Thymus (tissue), 14 donors: ENCODE measurements around the gene CFAP299. TPM values are rescaled to one million over a fixed set of nuclear protein-coding genes. Genes with fewer than 3 reads are reported as not detected.
A peak's percentile ranks its signal among the peaks of the same experiment; 100 is the strongest.
"Not testable (repeated sequence)": the region's sequence is repeated elsewhere in the genome, so short reads cannot be mapped to it uniquely, and the experiment has no call there.

ENCODE experiments used
- DNase-seq, 9 donors: peaks; one replicate each; pipeline ENCODE4 v3.0.0-alpha.2; 2013; ENCODE audit warnings: low spot score in 9 of 9, low read depth in 6 of 9, missing footprints in 1 of 9
- H3K27ac ChIP-seq, 2 donors: one replicate each; pipeline ENCODE4 v1.5.1; 2013; ENCODE audit warnings: control low read depth in 1 of 2, low read depth in 1 of 2, low read length in 1 of 2, mild to moderate bottlenecking in 1 of 2, moderate library complexity in 1 of 2
- H3K27me3 ChIP-seq, 2 donors: one replicate each; pipeline ENCODE4 v1.5.1; 2013; ENCODE audit warnings: low read length in 1 of 2; ENCODE audit not compliant: control insufficient read depth in 2 of 2, insufficient read depth in 1 of 2
- H3K36me3 ChIP-seq, 2 donors: one replicate each; pipeline ENCODE4 v1.5.1; 2013; ENCODE audit warnings: low read length in 1 of 2, mild to moderate bottlenecking in 1 of 2, moderate library complexity in 1 of 2; ENCODE audit not compliant: control insufficient read depth in 2 of 2, insufficient read depth in 2 of 2
- H3K4me1 ChIP-seq, 2 donors: one replicate each; pipeline ENCODE4 v1.5.1; 2013; ENCODE audit warnings: low read length in 2 of 2; ENCODE audit not compliant: control insufficient read depth in 2 of 2, insufficient read depth in 2 of 2
- H3K4me3 ChIP-seq, 2 donors: one replicate each; pipeline ENCODE4 v1.5.1; 2013; ENCODE audit warnings: low read length in 2 of 2, control low read depth in 1 of 2, mild to moderate bottlenecking in 1 of 2
- H3K9me3 ChIP-seq, 2 donors: one replicate each; pipeline ENCODE4 v1.5.1; 2013; ENCODE audit warnings: low read length in 1 of 2, mild to moderate bottlenecking in 1 of 2; ENCODE audit not compliant: control insufficient read depth in 2 of 2, insufficient read depth in 1 of 2
- WGBS: extraction: QIAGEN DNeasy Blood & Tissue Kit; methylation state at CpG from one replicate; pipeline ENCODE4 v1.1.7; 2013; 5-methylcytosine and 5-hydroxymethylcytosine counted together
- long read RNA-seq, 10 donors: transcript quantifications; one replicate each; lab custom pipeline, GENCODE V29; 2026
- polyA plus RNA-seq: library from polyadenylated mRNA; stranded (reverse); fragments of 200-250 nt; gene quantifications from one replicate; pipeline ENCODE4 v1.2.3, GENCODE V29; 2013
- total RNA-seq: library from RNA; stranded (reverse); fragments of 120-200 nt; gene quantifications from one replicate; pipeline ENCODE4 v1.2.4, GENCODE V29; 2013
- donor health status: healthy.

The CFAP299 gene
- 1.0 TPM for total RNA-seq
- 0.18 TPM for polyA plus RNA-seq
- long read RNA-seq, donor 1 = 0 reads
- long read RNA-seq, donor 2 = 0 reads
- long read RNA-seq, donor 3, partial matches to known transcripts = 0 of 1 reads
- long read RNA-seq, donor 3, other reads (novel, unspliced or antisense) = 0 of 1 reads
- long read RNA-seq, donor 4 = 0 reads
- long read RNA-seq, donor 5 = 0 reads
- long read RNA-seq, donor 6, partial matches to known transcripts = 0 of 1 reads
- long read RNA-seq, donor 6, other reads (novel, unspliced or antisense) = 0 of 1 reads
- long read RNA-seq, donor 7 = 0 reads
- long read RNA-seq, donor 8 = 0 reads
- long read RNA-seq, donor 9 = 0 reads
- long read RNA-seq, donor 10 = 0 reads

- no peak within 1 kb of the TSS for H3K27ac ChIP-seq
- peaks cover 0 to 15% of the 10 kb centered on the region in 2 donors for H3K27me3 ChIP-seq
- no peaks in the 10 kb centered on the region for H3K36me3 ChIP-seq
- H3K4me1 ChIP-seq = peaks cover 6 to 12% of the 10 kb centered on the region in 2 donors
- peak within 1 kb of the TSS; percentile 51 to 62 for H3K4me3 ChIP-seq
- DNase-seq = peak; percentile 61 to 92 (median 75)
- H3K9me3 ChIP-seq = no peaks in the 10 kb centered on the region
- WGBS = under 1% methylated on average over 49 of the region's 49 CpGs
Observed at GRCh38 chr4:80335554-80336358, at the start of gene CFAP299. Gene CFAP299, plus strand, starts transcription at chr4:80335730.

- WGBS = 87% methylated on average over 7 of the region's 7 CpGs
- no peaks in the 10 kb centered on the region for H3K9me3 ChIP-seq
- peaks cover 0 to 2% of the 10 kb centered on the region in 2 donors for H3K27me3 ChIP-seq
- no peaks in the 10 kb centered on the region for H3K36me3 ChIP-seq
- no peaks in the 10 kb centered on the region for H3K4me1 ChIP-seq
- no peak for DNase-seq
- H3K4me3 ChIP-seq = no peak overlapping the region
- no peak overlapping the region for H3K27ac ChIP-seq
Observed at GRCh38 chr4:80286451-80286850, 49.1 kb upstream of the CFAP299 start.

GRCh38 chr4:80290665-80291064, 44.9 kb upstream of the CFAP299 start:
- H3K27me3 ChIP-seq, H3K27ac ChIP-seq, H3K4me1 ChIP-seq, DNase-seq, H3K36me3 ChIP-seq, H3K4me3 ChIP-seq, H3K9me3 ChIP-seq: not testable (repeated sequence)
- 98% methylated on average over 2 of the region's 2 CpGs for WGBS

GRCh38 chr4:80294206-80294605, 41.3 kb upstream of the CFAP299 start:
- Histone ChIP-seq H3K4me3 (no peak overlapping the region), H3K27me3 (no peaks in the 10 kb centered on the region), H3K36me3 (no peaks in the 10 kb centered on the region), H3K27ac (no peak overlapping the region), H3K4me1 (no peaks in the 10 kb centered on the region), H3K9me3 (no peaks in the 10 kb centered on the region)
- 95% methylated on average over 2 of the region's 2 CpGs for WGBS
- no peak for DNase-seq

- H3K9me3 ChIP-seq = no peaks in the 10 kb centered on the region
- no peak overlapping the region for H3K4me3 ChIP-seq
- no peaks in the 10 kb centered on the region for H3K4me1 ChIP-seq
- no peak overlapping the region for H3K27ac ChIP-seq
- WGBS = 92% methylated on average over 3 of the region's 3 CpGs
- H3K27me3 ChIP-seq = no peaks in the 10 kb centered on the region
- no peaks in the 10 kb centered on the region for H3K36me3 ChIP-seq
- no peak for DNase-seq
Observed at GRCh38 chr4:80295336-80295735, 40.2 kb upstream of the CFAP299 start.

GRCh38 chr4:80295826-80296225, 39.7 kb upstream of the CFAP299 start:
- no peak for DNase-seq
- H3K27ac ChIP-seq = no peak overlapping the region
- no peaks in the 10 kb centered on the region for H3K4me1 ChIP-seq
- H3K9me3 ChIP-seq = no peaks in the 10 kb centered on the region
- no peak overlapping the region for H3K4me3 ChIP-seq
- H3K36me3 ChIP-seq = no peaks in the 10 kb centered on the region
- no peaks in the 10 kb centered on the region for H3K27me3 ChIP-seq
- WGBS = 96% methylated on average over 5 of the region's 5 CpGs

- H3K36me3 ChIP-seq = no peaks in the 10 kb centered on the region
- whole genome bisulfite sequencing = 86% methylated on average over 4 of the region's 4 CpGs
- H3K4me3 ChIP-seq = no peak overlapping the region
- DNase-seq = no peak
- no peaks in the 10 kb centered on the region for H3K4me1 ChIP-seq
- H3K9me3 ChIP-seq = peaks cover 0 to 7% of the 10 kb centered on the region in 2 donors
- no peaks in the 10 kb centered on the region for H3K27me3 ChIP-seq
- no peak overlapping the region for H3K27ac ChIP-seq
Observed at GRCh38 chr4:80301884-80302283, 33.6 kb upstream of the CFAP299 start.

GRCh38 chr4:80302616-80303223, 32.8 kb upstream of the CFAP299 start:
- DNase-seq = no peak

GRCh38 chr4:80305466-80305865, 30.1 kb upstream of the CFAP299 start:
- Histone ChIP-seq H3K27me3 (peaks cover 0 to 5% of the 10 kb centered on the region in 2 donors), H3K36me3 (no peaks in the 10 kb centered on the region), H3K4me1 (no peaks in the 10 kb centered on the region), H3K4me3 (no peak overlapping the region), H3K9me3 (peaks cover 0 to 7% of the 10 kb centered on the region in 2 donors), H3K27ac (no peak overlapping the region)
- WGBS = 94% methylated on average over 3 of the region's 3 CpGs
- DNase-seq = no peak

More at GRCh38 chr4:80302616-80303223, 32.8 kb upstream of the CFAP299 start:
- H3K4me3 ChIP-seq = no peak overlapping the region
- 95% methylated on average over 26 of the region's 26 CpGs for WGBS
- peaks cover 0 to 7% of the 10 kb centered on the region in 2 donors for H3K9me3 ChIP-seq
- H3K27ac ChIP-seq = no peak overlapping the region
- no peaks in the 10 kb centered on the region for H3K36me3 ChIP-seq
- H3K27me3 ChIP-seq = peaks cover 0 to under 1% of the 10 kb centered on the region in 2 donors
- H3K4me1 ChIP-seq = no peaks in the 10 kb centered on the region
